IMR-90 (cell line): ENCODE measurements around the gene DENND1A.

ENCODE experiments used
- BHLHE40 ChIP-seq: fragments of 150-350 bp; IDR thresholded peaks from 2 replicates; pipeline ENCODE4 v1.6.1; 2016; ENCODE audit warnings: mild to moderate bottlenecking, low read depth, low read length
- CHD1 ChIP-seq: IDR thresholded peaks from 2 replicates; pipeline ENCODE4 v1.6.1; 2012; ENCODE audit warnings: low read depth, low read length, improper control_type of control experiment
- CTCF ChIP-seq: conservative IDR thresholded peaks from 2 replicates; pipeline ENCODE4 v1.5.1; 2012; ENCODE audit warnings: mild to moderate bottlenecking, low read depth, low read length, improper control_type of control experiment
- ELK1 ChIP-seq: fragments of 150-350 bp; IDR thresholded peaks from 2 replicates; pipeline ENCODE4 v1.6.1; 2016; ENCODE audit warnings: low read depth, mild to moderate bottlenecking, low read length, moderate library complexity, borderline replicate concordance
- POLR2A ChIP-seq: IDR thresholded peaks from 2 replicates; pipeline ENCODE4 v1.6.1; 2012; ENCODE audit warnings: mild to moderate bottlenecking, low read depth, low read length
- RAD21 ChIP-seq: IDR thresholded peaks from 2 replicates; pipeline ENCODE4 v1.6.1; 2012; ENCODE audit warnings: low read length, improper control_type of control experiment
- USF2 ChIP-seq: fragments of 150-350 bp; IDR thresholded peaks from 2 replicates; pipeline ENCODE4 v1.6.1; 2017; ENCODE audit warnings: mild to moderate bottlenecking, antibody characterized with exemption, low read length, low read depth

- TF ChIP-seq CHD1: no peak
- no peak for TF ChIP-seq RAD21
- no peak for TF ChIP-seq ELK1
- TF ChIP-seq CTCF: no peak
- no peak for TF ChIP-seq POLR2A
- no peak for TF ChIP-seq USF2
- TF ChIP-seq BHLHE40: no peak
Measured at GRCh38 chr9:123421801-123422455, 508.0 kb downstream of the DENND1A start.
